ENCODE measurements around the gene CHST15.
"Not testable (repeated sequence)": the region's sequence is repeated elsewhere in the genome, so short reads cannot be mapped to it uniquely, and the experiment has no call there.

Gene CHST15

DNA sequence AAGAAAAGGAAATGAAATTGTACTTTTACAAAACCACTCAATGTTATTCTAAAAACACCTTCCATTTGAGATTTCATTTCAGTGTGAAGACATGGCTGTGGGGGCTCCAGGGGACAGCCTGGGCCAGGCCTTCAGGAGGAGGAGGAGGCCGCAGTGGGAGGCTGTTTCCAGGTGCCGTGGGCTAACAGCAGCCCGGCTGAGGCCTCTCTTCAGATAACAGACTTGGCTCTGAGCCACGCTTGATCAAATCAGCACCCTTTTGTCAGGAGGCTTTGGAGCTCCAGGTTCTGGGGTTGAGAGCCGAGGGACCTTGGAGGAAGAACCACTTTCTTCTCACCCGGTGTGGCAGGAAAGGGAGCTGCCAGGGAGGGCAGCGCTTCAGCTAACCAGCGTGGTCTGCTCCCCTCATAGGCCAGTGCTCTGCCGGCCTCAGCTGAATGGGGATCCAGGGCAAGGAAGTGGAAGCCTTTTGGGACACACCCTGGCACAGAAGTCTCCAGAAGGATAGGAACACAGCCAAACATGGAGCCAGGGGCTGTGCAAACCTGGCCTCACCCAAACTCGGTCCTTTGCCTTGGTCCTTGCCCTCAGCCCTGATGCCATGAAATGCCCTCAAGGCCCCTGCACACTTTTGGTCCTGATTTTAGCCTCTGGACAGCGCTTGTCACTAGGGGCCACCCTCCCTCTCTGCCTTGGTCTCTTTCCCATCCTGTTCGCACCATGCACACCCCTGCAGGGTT is 23.5 kb upstream of the CHST15 start:
- H3K27ac Mint-ChIP-seq: no peak overlapping the region
- no peaks in the 10 kb centered on the region for H3K36me3 Mint-ChIP-seq (ENCODE audit: low read depth)
- no peaks in the 10 kb centered on the region for H3K4me1 Mint-ChIP-seq (ENCODE audit: low read depth)
- H3K9me3 Mint-ChIP-seq: no peaks in the 10 kb centered on the region
- H3K4me3 Mint-ChIP-seq: no peak overlapping the region
- no peaks in the 10 kb centered on the region for H3K27me3 Mint-ChIP-seq

DNA sequence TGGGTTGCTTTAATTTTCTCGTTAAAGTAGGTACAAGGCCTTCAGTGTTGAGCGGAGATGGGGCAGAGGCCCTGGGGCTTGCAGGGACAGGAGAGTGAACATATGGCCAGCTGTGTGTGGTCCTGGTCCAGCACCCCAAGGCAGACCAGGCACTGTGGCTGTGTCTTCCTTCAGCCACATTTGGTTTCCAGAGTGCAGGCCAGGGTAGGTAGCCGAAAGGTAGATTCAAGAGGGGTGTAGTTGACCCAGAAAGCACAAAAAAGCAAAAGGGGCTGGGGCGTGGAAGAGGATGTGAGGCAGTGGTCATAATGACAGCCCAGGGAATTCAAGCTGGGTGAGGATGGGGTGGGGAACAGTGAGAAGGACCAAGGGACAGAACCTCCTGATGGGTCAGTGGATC is 21.3 kb upstream of the CHST15 start:
- no peak overlapping the region for H3K4me3 Mint-ChIP-seq

DNA sequence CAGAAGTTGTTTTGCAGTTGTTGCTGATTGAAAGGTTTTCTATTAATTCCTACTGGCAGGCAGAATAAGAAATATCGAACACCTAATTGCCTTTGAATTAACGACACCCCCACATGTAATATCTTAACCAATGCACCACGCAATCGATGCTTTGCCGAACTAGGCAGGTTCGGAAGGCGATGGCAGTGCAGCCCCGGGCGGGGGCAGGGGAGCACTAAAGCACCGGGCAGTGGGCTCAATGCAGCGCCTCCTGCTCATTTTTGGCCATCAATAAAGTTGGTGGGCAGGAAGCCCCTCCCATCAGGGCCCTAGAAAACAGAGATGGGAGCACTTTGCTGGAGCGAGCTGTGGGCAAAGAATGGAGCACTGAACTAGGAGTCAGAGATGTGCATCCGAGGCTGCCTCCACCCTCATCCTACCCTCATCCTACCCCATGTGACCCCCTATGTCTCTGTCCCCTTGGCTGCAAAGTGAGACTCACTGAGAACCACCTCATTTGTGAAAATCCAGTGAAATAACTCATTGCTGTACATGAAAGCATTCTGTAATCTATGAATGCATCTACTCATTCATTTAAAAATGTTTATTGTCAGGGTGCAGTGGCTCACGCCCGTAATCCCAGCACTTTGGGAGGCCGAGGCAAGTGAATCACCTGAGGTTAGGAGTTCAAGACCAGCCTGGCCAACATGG is 19.6 kb upstream of the CHST15 start:
- H3K27me3 Mint-ChIP-seq: no peaks in the 10 kb centered on the region
- H3K4me3 Mint-ChIP-seq: no peak overlapping the region
- H3K9me3 Mint-ChIP-seq: no peaks in the 10 kb centered on the region
- peaks cover 3% of the 10 kb centered on the region for H3K4me1 Mint-ChIP-seq (ENCODE audit: low read depth)
- no peak overlapping the region for H3K27ac Mint-ChIP-seq
- H3K36me3 Mint-ChIP-seq (ENCODE audit: low read depth): no peaks in the 10 kb centered on the region

More for the DNA sequence above, 21.3 kb upstream of the CHST15 start:
- Mint-ChIP-seq H3K27me3 (no peaks in the 10 kb centered on the region), H3K27ac (no peak overlapping the region), H3K36me3 (ENCODE audit: low read depth) (no peaks in the 10 kb centered on the region), H3K4me1 (ENCODE audit: low read depth) (peaks cover 3% of the 10 kb centered on the region), H3K9me3 (no peaks in the 10 kb centered on the region)

DNA sequence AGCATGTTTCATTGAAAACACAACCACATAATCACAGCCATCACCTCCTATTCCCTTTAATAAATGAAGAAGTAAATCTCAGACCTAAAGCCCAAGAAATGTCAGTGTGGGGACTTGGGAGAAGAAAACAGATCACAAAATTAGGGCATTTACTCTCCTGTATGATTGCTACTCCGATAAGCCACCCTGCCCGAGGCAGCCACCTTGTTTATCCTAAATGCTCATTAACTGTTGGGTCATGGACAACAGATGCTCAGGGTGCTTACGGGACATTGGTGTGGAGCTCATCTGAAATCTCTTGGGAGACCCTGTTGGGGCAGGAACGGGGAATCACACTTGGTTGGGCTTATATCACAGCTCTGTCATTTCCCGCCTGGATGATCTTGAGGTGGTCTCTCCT is 17.5 kb upstream of the CHST15 start:
- H3K4me1 Mint-ChIP-seq (ENCODE audit: low read depth): peaks cover 13% of the 10 kb centered on the region
- H3K36me3 Mint-ChIP-seq (ENCODE audit: low read depth): no peaks in the 10 kb centered on the region
- H3K9me3 Mint-ChIP-seq: no peaks in the 10 kb centered on the region
- H3K27ac Mint-ChIP-seq: no peak overlapping the region
- H3K4me3 Mint-ChIP-seq: no peak overlapping the region
- H3K27me3 Mint-ChIP-seq: no peaks in the 10 kb centered on the region

DNA sequence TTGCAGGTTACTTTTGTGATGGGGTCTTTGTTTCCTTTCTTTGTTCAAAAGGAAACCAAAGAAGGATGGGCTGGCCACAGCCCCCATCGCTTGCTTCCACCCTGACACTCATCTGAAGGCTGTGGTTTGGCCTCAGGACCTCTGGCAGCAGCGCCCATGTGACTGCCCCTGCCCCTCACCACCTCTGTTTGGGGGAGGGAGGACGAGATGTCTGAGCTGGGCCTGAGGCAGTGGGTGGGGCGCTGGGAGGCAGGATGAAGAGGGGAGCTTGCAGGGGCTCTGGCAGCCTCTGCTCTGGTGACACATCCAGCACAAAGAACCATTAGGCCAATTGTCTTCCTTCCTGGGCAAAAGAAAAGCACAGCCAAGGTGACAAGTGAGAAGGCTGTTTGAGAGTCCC is 15.9 kb upstream of the CHST15 start:
- H3K4me3 Mint-ChIP-seq: no peak overlapping the region
- H3K27ac Mint-ChIP-seq: no peak overlapping the region
- H3K9me3 Mint-ChIP-seq: no peaks in the 10 kb centered on the region
- H3K4me1 Mint-ChIP-seq (ENCODE audit: low read depth): peaks cover 13% of the 10 kb centered on the region
- no peaks in the 10 kb centered on the region for H3K27me3 Mint-ChIP-seq
- H3K36me3 Mint-ChIP-seq (ENCODE audit: low read depth): no peaks in the 10 kb centered on the region

DNA sequence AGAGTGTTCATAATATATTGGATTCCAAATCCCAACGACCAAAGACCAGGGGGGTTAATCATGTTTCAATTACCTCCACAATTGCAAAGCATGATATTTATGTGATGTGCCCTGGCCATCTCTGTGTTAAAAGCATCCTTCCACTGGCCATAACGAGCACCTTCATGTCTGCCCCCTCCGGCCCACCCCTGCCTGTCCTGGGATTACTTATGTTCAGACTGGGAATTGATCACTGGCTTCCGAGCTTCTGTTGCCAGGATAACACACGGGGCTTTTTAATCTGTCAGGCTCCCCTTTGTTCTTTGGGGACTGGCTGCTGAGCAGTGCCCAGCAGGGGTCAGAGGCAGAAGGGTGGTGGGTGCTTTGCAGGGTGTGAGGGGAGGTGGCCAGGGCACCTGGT is 13.7 kb upstream of the CHST15 start:
- Mint-ChIP-seq H3K4me3 (no peak overlapping the region), H3K9me3 (no peaks in the 10 kb centered on the region), H3K27me3 (no peaks in the 10 kb centered on the region), H3K36me3 (ENCODE audit: low read depth) (no peaks in the 10 kb centered on the region), H3K27ac (no peak overlapping the region), H3K4me1 (ENCODE audit: low read depth) (peaks cover 13% of the 10 kb centered on the region)

DNA sequence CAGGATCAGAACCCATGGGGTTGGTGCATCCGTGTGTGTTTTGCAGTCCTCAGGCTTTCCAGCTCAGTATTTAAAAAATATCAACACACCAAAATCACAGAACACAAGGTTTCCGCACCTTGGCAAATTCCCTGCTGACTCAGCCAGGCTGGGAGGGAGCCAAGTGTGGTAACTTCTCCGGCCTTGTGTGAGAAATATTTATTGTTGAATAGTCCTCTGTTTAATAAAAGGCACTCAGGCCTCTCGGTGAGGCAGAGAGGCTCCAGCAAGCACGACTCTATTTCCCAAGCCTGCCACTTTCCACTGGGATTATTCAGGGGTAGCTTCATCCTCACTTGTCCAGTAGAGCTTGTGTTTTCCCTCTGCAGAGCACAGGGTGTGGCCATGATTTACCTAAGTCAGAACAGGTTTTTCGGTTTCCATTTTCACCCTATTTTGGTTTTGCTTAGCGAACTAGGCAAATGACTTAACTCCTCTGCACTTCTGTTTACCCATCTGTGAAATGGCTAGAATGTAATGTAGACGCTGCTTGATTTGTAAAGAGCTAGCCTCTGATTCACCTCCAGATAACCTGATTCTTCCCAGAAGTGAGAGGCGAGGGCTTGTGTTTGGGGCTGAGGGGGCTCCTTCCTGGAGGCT is 13.0 kb upstream of the CHST15 start:
- no peak overlapping the region for H3K27ac Mint-ChIP-seq

DNA sequence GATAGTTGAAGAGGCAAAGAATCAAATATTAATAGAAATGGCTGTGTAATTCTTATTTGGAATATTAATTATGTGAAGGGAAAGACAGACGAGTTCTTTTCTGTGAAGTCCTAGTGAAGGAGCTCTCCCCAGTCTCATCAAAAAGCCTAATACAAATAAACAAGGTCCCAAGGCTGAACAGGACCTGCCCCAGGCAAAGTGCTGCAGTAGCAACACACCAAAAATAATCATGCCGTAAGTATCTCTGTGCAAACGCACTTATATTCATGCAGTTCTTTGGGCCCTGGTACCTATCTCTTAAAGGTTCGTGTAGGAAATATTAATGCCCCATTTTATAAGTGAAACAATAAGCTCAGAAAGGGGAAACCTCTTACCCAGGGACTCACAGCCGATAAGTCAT is 12.2 kb upstream of the CHST15 start:
- no peaks in the 10 kb centered on the region for H3K27me3 Mint-ChIP-seq
- peaks cover 2% of the 10 kb centered on the region for H3K9me3 Mint-ChIP-seq
- H3K36me3 Mint-ChIP-seq (ENCODE audit: low read depth): peaks cover 5% of the 10 kb centered on the region
- peaks cover 13% of the 10 kb centered on the region for H3K4me1 Mint-ChIP-seq (ENCODE audit: low read depth)
- no peak overlapping the region for H3K4me3 Mint-ChIP-seq
- no peak overlapping the region for H3K27ac Mint-ChIP-seq

More for the DNA sequence above, 13.0 kb upstream of the CHST15 start:
- H3K36me3 Mint-ChIP-seq (ENCODE audit: low read depth): no peaks in the 10 kb centered on the region
- H3K4me3 Mint-ChIP-seq: no peak overlapping the region
- H3K27me3 Mint-ChIP-seq: no peaks in the 10 kb centered on the region
- H3K9me3 Mint-ChIP-seq: no peaks in the 10 kb centered on the region
- H3K4me1 Mint-ChIP-seq (ENCODE audit: low read depth): peaks cover 13% of the 10 kb centered on the region

DNA sequence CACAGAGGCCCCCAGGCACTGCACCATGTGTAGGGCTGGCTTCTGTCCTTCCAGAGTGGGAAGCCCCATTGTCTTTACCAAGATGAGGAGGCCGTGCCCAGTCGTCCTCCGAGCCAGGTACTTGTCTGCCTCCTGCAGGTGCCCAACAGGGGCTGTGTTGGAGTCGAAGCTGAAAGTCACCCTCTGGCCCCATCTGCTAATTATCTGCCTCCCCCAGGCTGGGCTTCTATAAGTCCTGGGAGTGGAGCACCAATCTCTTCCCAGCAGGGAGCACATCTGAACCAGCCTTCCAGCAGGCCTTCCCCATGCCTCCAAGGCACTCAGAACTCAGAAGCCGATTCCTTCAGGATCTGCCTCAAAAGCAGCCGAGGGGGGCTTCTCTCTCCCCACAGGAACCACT is 11.6 kb upstream of the CHST15 start:
- peaks cover 6% of the 10 kb centered on the region for H3K36me3 Mint-ChIP-seq (ENCODE audit: low read depth)
- H3K9me3 Mint-ChIP-seq: peaks cover 4% of the 10 kb centered on the region
- H3K27ac Mint-ChIP-seq: no peak overlapping the region
- H3K27me3 Mint-ChIP-seq: no peaks in the 10 kb centered on the region
- H3K4me1 Mint-ChIP-seq (ENCODE audit: low read depth): peaks cover 17% of the 10 kb centered on the region
- H3K4me3 Mint-ChIP-seq: no peak overlapping the region

DNA sequence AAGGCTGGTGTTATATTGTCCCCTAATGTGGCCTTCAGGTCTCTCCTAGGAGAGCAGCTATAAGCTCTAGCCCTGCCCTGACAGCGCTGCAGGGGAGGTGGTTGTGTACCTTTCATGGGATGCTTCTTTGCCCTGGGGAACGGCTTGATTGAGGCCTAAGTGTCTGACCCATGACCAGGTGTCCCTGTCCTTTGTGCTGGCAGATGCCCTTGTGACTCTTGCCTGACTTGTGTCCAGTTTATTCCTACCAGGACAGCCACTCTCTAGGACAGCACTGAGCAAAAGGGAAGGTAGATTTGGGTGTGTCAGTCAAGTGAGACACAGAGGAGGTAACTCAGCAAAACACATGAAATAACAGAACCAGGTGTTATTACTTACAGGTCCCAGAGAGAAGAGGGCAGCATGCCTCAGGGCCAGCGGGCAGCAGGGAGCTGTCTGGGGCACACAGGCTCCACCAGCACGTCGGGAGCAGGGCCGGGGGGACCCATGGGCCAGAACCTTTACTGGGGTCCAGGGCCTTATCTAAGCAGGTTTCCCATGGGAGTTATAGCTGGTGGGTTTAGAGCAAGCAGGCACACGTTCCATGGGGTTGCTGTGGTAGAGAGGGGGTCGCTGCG is 10.7 kb upstream of the CHST15 start:
- Mint-ChIP-seq H3K27me3 (no peaks in the 10 kb centered on the region), H3K27ac (no peak overlapping the region), H3K9me3 (peaks cover 4% of the 10 kb centered on the region), H3K36me3 (ENCODE audit: low read depth) (peaks cover 6% of the 10 kb centered on the region), H3K4me1 (ENCODE audit: low read depth) (peaks cover 17% of the 10 kb centered on the region), H3K4me3 (no peak overlapping the region)

DNA sequence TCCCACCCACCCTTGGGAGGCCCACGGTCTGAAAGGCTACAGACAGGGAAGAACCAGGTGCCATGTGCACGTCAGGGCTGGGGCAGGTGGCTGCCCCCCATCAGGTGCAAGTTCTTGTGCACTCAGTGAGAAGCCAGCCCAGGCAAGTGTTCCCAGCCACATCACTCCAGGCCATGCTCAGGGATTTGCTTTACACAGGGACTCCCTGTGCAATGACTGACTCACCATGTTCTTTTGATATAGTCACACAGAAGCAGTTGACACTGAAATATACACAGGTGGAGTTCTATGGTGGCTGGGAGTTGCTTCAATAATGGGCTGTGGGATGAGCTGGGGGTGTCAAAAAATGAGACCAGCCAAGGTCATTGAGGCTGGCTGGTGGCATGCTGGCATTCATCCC is 8.0 kb upstream of the CHST15 start:
- peaks cover 10% of the 10 kb centered on the region for H3K4me1 Mint-ChIP-seq (ENCODE audit: low read depth)
- H3K27me3 Mint-ChIP-seq: peaks cover 2% of the 10 kb centered on the region
- no peak overlapping the region for H3K27ac Mint-ChIP-seq
- H3K4me3 Mint-ChIP-seq: no peak overlapping the region
- H3K9me3 Mint-ChIP-seq: peaks cover 4% of the 10 kb centered on the region
- peaks cover 6% of the 10 kb centered on the region for H3K36me3 Mint-ChIP-seq (ENCODE audit: low read depth)

DNA sequence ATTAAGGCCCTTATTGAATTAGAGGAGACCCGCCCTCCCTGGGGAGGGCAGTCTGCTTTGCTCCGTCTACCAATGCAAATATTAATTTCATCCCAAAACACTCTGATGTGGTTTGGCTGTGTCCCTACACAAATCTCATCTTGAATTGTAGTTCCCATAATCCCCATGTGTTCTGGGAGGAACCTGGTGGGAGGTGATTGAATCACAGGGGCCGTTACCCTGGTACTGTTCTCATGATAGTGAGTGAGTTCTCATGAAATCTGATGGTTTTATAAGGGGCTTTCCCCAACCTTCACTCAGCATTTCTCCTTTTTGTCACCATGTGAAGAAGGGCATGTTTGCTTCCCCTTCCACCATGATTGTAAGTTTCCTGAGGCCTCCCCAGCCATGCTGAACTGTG is 7.3 kb upstream of the CHST15 start:
- not testable (repeated sequence) for H3K4me3 Mint-ChIP-seq, H3K9me3 Mint-ChIP-seq

DNA sequence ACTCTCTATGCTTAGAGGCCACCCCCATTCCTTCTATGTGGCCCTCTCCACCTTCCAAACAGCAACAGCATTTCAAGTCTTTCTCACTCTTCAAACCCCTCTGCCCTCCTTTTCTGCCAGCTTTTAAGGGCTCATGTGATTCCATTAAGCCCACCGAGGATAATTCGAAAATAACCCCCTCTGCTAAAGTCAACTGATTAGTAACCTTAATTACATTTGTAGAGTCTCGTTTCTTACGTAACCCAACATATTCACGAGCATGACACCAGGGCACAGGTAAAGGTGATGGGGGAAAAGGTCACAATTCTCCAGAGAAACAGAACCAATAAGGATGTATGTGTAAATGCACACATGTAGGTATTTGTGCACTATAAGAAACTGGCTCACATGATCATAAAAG is 6.7 kb upstream of the CHST15 start:
- Mint-ChIP-seq H3K27me3 (peaks cover 15% of the 10 kb centered on the region), H3K36me3 (ENCODE audit: low read depth) (peaks cover 6% of the 10 kb centered on the region), H3K4me1 (ENCODE audit: low read depth) (peaks cover 7% of the 10 kb centered on the region), H3K4me3 (no peak overlapping the region), H3K9me3 (peaks cover 4% of the 10 kb centered on the region), H3K27ac (no peak overlapping the region)

More for the DNA sequence above, 7.3 kb upstream of the CHST15 start:
- H3K27ac Mint-ChIP-seq; H3K4me1 Mint-ChIP-seq (ENCODE audit: low read depth); H3K27me3 Mint-ChIP-seq; H3K36me3 Mint-ChIP-seq (ENCODE audit: low read depth): not testable (repeated sequence)

DNA sequence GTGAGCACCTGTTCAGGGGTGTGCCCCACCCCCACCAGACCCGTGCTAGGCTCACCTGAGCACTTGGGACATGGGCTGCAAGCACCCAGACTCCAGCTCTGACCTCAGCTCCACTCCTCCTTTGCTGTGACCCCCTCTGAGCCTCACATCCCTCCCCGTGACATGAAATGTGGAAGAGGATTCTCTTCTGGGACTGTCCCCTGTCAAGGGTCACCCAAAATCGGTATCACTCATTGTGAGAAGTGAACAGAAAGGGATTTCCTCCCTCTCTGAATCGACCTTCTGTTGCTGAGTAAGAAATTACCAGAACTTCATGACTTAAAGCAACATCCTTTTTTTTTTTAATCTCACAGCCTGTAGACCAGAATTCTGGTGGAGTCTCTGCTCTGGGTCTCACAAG is 6.2 kb upstream of the CHST15 start:
- Mint-ChIP-seq H3K27ac (no peak overlapping the region), H3K4me1 (ENCODE audit: low read depth) (peaks cover 7% of the 10 kb centered on the region), H3K36me3 (ENCODE audit: low read depth) (peaks cover 6% of the 10 kb centered on the region), H3K9me3 (peaks cover 4% of the 10 kb centered on the region), H3K4me3 (no peak overlapping the region), H3K27me3 (peaks cover 19% of the 10 kb centered on the region)

DNA sequence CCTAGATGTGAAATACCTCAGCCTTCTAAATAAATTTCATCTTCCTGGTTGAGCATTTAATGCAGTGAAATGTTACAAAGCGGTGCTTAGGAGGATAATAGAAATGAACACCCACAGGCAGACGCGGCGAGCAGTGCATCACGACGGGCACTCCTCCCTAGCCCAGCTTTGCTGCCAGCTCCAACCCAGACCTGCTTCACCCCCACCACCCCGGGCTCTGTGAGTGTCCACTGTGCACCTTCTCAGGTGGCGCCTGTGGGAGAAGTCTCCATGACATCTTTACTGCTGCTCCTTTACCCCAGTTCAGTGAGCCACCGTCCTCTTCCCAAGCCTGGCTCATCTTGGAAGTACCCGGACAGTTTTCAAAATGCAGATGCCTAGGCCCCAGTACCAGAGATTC is 5.2 kb upstream of the CHST15 start:
- peaks cover 6% of the 10 kb centered on the region for H3K36me3 Mint-ChIP-seq (ENCODE audit: low read depth)
- no peak overlapping the region for H3K27ac Mint-ChIP-seq
- H3K4me1 Mint-ChIP-seq (ENCODE audit: low read depth): peaks cover 7% of the 10 kb centered on the region
- peaks cover 4% of the 10 kb centered on the region for H3K9me3 Mint-ChIP-seq
- H3K4me3 Mint-ChIP-seq: no peak overlapping the region
- H3K27me3 Mint-ChIP-seq: peaks cover 22% of the 10 kb centered on the region
